22Rv1 (cell line): ENCODE results near the gene PPAN.

Experiments used
- CTCF ChIP-seq: fragments of 450-650 bp; IDR thresholded peaks from 2 replicates; pipeline ENCODE4 v1.5.1; 2017; ENCODE audit warnings: mild to moderate bottlenecking
- ZFX ChIP-seq: fragments of 450-650 bp; IDR thresholded peaks from 2 replicates; pipeline ENCODE4 v1.6.1; 2017; ENCODE audit warnings: antibody characterized with exemption, borderline replicate concordance

GRCh38 chr19:10116866-10117616 lies 10.9 kb downstream of the PPAN start:
- no peak for TF ChIP-seq CTCF
- no peak for TF ChIP-seq ZFX
